H9 (cell line): ENCODE data around the gene RBM5. TPM values are rescaled to one million over a fixed set of nuclear protein-coding genes. Genes with fewer than 3 reads are reported as not detected.
A peak's percentile ranks its signal among the peaks of the same experiment; 100 is the strongest.

Experiments used
- DNase-seq: peaks from one replicate; pipeline ENCODE4 v3.0.0-alpha.2; 2017
- H2AFZ ChIP-seq: one replicate; pipeline ENCODE4 v1.6.1; 2013; ENCODE audit warnings: mild to moderate bottlenecking, low read length, control low read depth, moderate library complexity
- H2AK5ac ChIP-seq: 2 replicates; pipeline ENCODE4 v1.6.1; 2013; ENCODE audit warnings: low read length, control low read depth, mixed read lengths; ENCODE audit not compliant: insufficient read length
- H2BK120ac ChIP-seq: one replicate; pipeline ENCODE4 v1.6.1; 2013; ENCODE audit warnings: low read depth, mild to moderate bottlenecking, low read length, control low read depth, inconsistent platforms; ENCODE audit not compliant: poor library complexity, severe bottlenecking
- H2BK12ac ChIP-seq: 2 replicates; pipeline ENCODE4 v1.6.1; 2013; ENCODE audit warnings: low read length, control low read depth, mixed read lengths, low read depth; ENCODE audit not compliant: insufficient read length
- H2BK15ac ChIP-seq: 2 replicates; pipeline ENCODE4 v1.6.1; 2013; ENCODE audit warnings: low read depth, low read length, control low read depth
- H2BK20ac ChIP-seq: one replicate; pipeline ENCODE4 v1.6.1; 2013; ENCODE audit warnings: low read depth, mild to moderate bottlenecking, low read length, control low read depth, inconsistent platforms; ENCODE audit not compliant: poor library complexity, severe bottlenecking
- H2BK5ac ChIP-seq: 2 replicates; pipeline ENCODE4 v1.6.1; 2013; ENCODE audit warnings: low read length, control low read depth, mixed read lengths; ENCODE audit not compliant: insufficient read length
- H3K14ac ChIP-seq: 2 replicates; pipeline ENCODE4 v1.6.1; 2013; ENCODE audit warnings: low read length, control low read depth; ENCODE audit not compliant: insufficient read depth
- H3K18ac ChIP-seq: 2 replicates; pipeline ENCODE4 v1.6.1; 2013; ENCODE audit warnings: low read depth, mild to moderate bottlenecking, mixed read lengths, low read length, control low read depth; ENCODE audit not compliant: insufficient read length
- H3K23ac ChIP-seq: 2 replicates; pipeline ENCODE4 v1.6.1; 2013; ENCODE audit warnings: low read length, control low read depth, mixed read lengths, low read depth; ENCODE audit not compliant: insufficient read length
- H3K23me2 ChIP-seq: 2 replicates; pipeline ENCODE4 v1.6.1; 2013; ENCODE audit warnings: low read depth, mild to moderate bottlenecking, mixed read lengths, low read length, control low read depth; ENCODE audit not compliant: insufficient read length, poor library complexity, severe bottlenecking
- H3K27ac ChIP-seq: 2 replicates; pipeline ENCODE4 v1.5.1; 2013; ENCODE audit warnings: low read length, control low read depth, mixed read lengths, low read depth; ENCODE audit not compliant: insufficient read length
- H3K27me3 ChIP-seq: 2 replicates; pipeline ENCODE4 v1.6.1; 2013; ENCODE audit warnings: low read length, control low read depth, inconsistent platforms; ENCODE audit not compliant: insufficient read depth
- H3K4ac ChIP-seq: 2 replicates; pipeline ENCODE4 v1.6.1; 2013; ENCODE audit warnings: low read depth, mild to moderate bottlenecking, control low read depth, inconsistent platforms, low read length, moderate library complexity
- H3K4me1 ChIP-seq: 2 replicates; pipeline ENCODE4 v1.6.1; 2013; ENCODE audit warnings: low read length, control low read depth, inconsistent platforms; ENCODE audit not compliant: insufficient read depth
- H3K4me2 ChIP-seq: 2 replicates; pipeline ENCODE4 v1.6.1; 2013; ENCODE audit warnings: low read length, control low read depth, mixed read lengths; ENCODE audit not compliant: insufficient read length, insufficient read depth
- H3K56ac ChIP-seq: 2 replicates; pipeline ENCODE4 v1.6.1; 2013; ENCODE audit warnings: low read depth, mild to moderate bottlenecking, mixed read lengths, low read length, control low read depth; ENCODE audit not compliant: insufficient read length
- H3K79me1 ChIP-seq: 2 replicates; pipeline ENCODE4 v1.6.1; 2013; ENCODE audit warnings: low read depth, mild to moderate bottlenecking, moderate library complexity, low read length, control low read depth, inconsistent platforms; ENCODE audit not compliant: insufficient read depth, poor library complexity, severe bottlenecking
- H3K79me2 ChIP-seq: 2 replicates; pipeline ENCODE4 v1.6.1; 2013; ENCODE audit warnings: low read length, control low read depth, inconsistent platforms; ENCODE audit not compliant: insufficient read depth
- H3K9ac ChIP-seq: 2 replicates; pipeline ENCODE4 v1.6.1; 2013; ENCODE audit warnings: low read length, control low read depth, mixed read lengths; ENCODE audit not compliant: insufficient read length; ENCODE audit errors: extremely low read depth
- H3K9me3 ChIP-seq: one replicate; pipeline ENCODE4 v1.6.1; 2013; ENCODE audit warnings: low read depth, low read length, inconsistent platforms; ENCODE audit not compliant: control insufficient read depth
- H3T11ph ChIP-seq: one replicate; pipeline ENCODE4 v1.6.1; 2013; ENCODE audit warnings: mild to moderate bottlenecking, low read length, control low read depth, inconsistent platforms
- H4K20me1 ChIP-seq: one replicate; pipeline ENCODE4 v1.6.1; 2013; ENCODE audit not compliant: control insufficient read depth, insufficient read length, insufficient read depth
- H4K5ac ChIP-seq: 2 replicates; pipeline ENCODE4 v1.6.1; 2013; ENCODE audit warnings: low read depth, mild to moderate bottlenecking, mixed read lengths, low read length, control low read depth; ENCODE audit not compliant: insufficient read length
- H4K8ac ChIP-seq: replicated peaks from 2 replicates; pipeline ENCODE4 v1.6.1; 2013; ENCODE audit warnings: low read length, control low read depth, mixed read lengths, low read depth; ENCODE audit not compliant: insufficient read length
- H4K91ac ChIP-seq: 2 replicates; pipeline ENCODE4 v1.6.1; 2013; ENCODE audit warnings: low read depth, mild to moderate bottlenecking, moderate library complexity, mixed read lengths, low read length, control low read depth; ENCODE audit not compliant: insufficient read length
- H3K27ac Mint-ChIP-seq, 3 experiments: 2 replicates in 2 of 3; 3 replicates in 1 of 3; pipeline ENCODE4 v1.8.0; 2020 to 2021; ENCODE audit warnings: mixed read lengths in 3 of 3, mild to moderate bottlenecking in 1 of 3, moderate library complexity in 1 of 3
- H3K27me3 Mint-ChIP-seq: 2 replicates; pipeline ENCODE4 v1.8.0; 2021; ENCODE audit warnings: low read depth, mild to moderate bottlenecking, moderate library complexity, mixed read lengths
- H3K36me3 Mint-ChIP-seq, 3 experiments: 2 replicates in 2 of 3; 3 replicates in 1 of 3; pipeline ENCODE4 v1.8.0; 2020 to 2021; ENCODE audit warnings: low read depth in 3 of 3, mixed read lengths in 3 of 3; ENCODE audit not compliant: insufficient read depth in 1 of 3
- H3K4me1 Mint-ChIP-seq, 2 experiments: 2 replicates each; pipeline ENCODE4 v1.8.0; 2020; ENCODE audit warnings: mixed read lengths in 2 of 2
- H3K4me3 Mint-ChIP-seq, 2 experiments: 2 replicates in 1 of 2; 3 replicates in 1 of 2; pipeline ENCODE4 v1.8.0; 2020 to 2021; ENCODE audit warnings: mild to moderate bottlenecking in 2 of 2, mixed read lengths in 2 of 2, moderate library complexity in 1 of 2
- H3K9me3 Mint-ChIP-seq, 2 experiments: 2 replicates in 1 of 2; 3 replicates in 1 of 2; pipeline ENCODE4 v1.8.0; 2020; ENCODE audit warnings: mild to moderate bottlenecking in 2 of 2, mixed read lengths in 2 of 2, moderate library complexity in 1 of 2
- WGBS: extraction: QIAGEN DNeasy Blood & Tissue Kit; methylation state at CpG from one replicate; pipeline ENCODE4 v1.1.7; 2013; ENCODE audit warnings: missing lambda C conversion rate, low lambda C conversion rate, mixed read lengths; ENCODE audit not compliant: insufficient read length; ENCODE audit errors: extremely low coverage; 5-methylcytosine and 5-hydroxymethylcytosine counted together
- total RNA-seq: library from RNA; stranded (reverse); gene quantifications from 2 replicates; pipeline ENCODE4 v1.2.1, GENCODE V29; 2021
- TF ChIP-seq, protein P1 (sequence below): fragments of 200-600 bp; sonication (generic); conservative IDR thresholded peaks from 3 replicates; pipeline ENCODE4 v1.8.0; 2021; ENCODE audit warnings: antibody characterized with exemption, mild to moderate bottlenecking

The RBM5 gene
- total RNA-seq, 1 experiment from 2014 or later, result 123 TPM

- no peak overlapping the region for H3K18ac ChIP-seq
- H3K27me3 Mint-ChIP-seq, result peaks cover 4% of the 10 kb centered on the region; the same call in 1 of the 2 replicates
- peaks cover 25 to 33% of the 10 kb centered on the region in 2 experiments for H3K4me1 Mint-ChIP-seq
- no peak overlapping the region for H3K27ac ChIP-seq
- peaks cover 4% of the 10 kb centered on the region; the same call in 1 of the 2 replicates for H3K4me1 ChIP-seq
- WGBS, result no CpG with 5 or more reads among the region's 13 CpGs
- H3K23me2 ChIP-seq, result no peaks in the 10 kb centered on the region
- H4K20me1 ChIP-seq, result no peaks in the 10 kb centered on the region
- no peak overlapping the region for H3K4me3 Mint-ChIP-seq
- TF ChIP-seq, protein P1, sequence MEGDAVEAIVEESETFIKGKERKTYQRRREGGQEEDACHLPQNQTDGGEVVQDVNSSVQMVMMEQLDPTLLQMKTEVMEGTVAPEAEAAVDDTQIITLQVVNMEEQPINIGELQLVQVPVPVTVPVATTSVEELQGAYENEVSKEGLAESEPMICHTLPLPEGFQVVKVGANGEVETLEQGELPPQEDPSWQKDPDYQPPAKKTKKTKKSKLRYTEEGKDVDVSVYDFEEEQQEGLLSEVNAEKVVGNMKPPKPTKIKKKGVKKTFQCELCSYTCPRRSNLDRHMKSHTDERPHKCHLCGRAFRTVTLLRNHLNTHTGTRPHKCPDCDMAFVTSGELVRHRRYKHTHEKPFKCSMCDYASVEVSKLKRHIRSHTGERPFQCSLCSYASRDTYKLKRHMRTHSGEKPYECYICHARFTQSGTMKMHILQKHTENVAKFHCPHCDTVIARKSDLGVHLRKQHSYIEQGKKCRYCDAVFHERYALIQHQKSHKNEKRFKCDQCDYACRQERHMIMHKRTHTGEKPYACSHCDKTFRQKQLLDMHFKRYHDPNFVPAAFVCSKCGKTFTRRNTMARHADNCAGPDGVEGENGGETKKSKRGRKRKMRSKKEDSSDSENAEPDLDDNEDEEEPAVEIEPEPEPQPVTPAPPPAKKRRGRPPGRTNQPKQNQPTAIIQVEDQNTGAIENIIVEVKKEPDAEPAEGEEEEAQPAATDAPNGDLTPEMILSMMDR, result peak; percentile 96
- no peak overlapping the region for H3T11ph ChIP-seq
- H3K4ac ChIP-seq, result no peak overlapping the region
- H3K79me1 ChIP-seq, result no peaks in the 10 kb centered on the region
- H3K14ac ChIP-seq, result no peak overlapping the region
- H4K91ac ChIP-seq, result no peak overlapping the region
- H3K79me2 ChIP-seq, result no peaks in the 10 kb centered on the region
- no peak overlapping the region for H2AK5ac ChIP-seq
- no peak overlapping the region for H3K27ac Mint-ChIP-seq
- no peak overlapping the region for H2BK120ac ChIP-seq
- peaks cover 29 to 39% (median 35%) of the 10 kb centered on the region in 3 experiments for H3K36me3 Mint-ChIP-seq
- no peak overlapping the region for H2BK12ac ChIP-seq
- H3K9ac ChIP-seq, result no peak overlapping the region
- no peak overlapping the region for H3K23ac ChIP-seq
- no peak overlapping the region for H3K56ac ChIP-seq
- H3K9me3 ChIP-seq, result no peaks in the 10 kb centered on the region
- no peak overlapping the region for H2BK15ac ChIP-seq
- peak; percentile 84 for DNase-seq
- no peak overlapping the region for H3K4me2 ChIP-seq
- no peaks in the 10 kb centered on the region for H3K27me3 ChIP-seq
- no peaks in the 10 kb centered on the region for H3K9me3 Mint-ChIP-seq
- H2AFZ ChIP-seq, result no peak overlapping the region
- H4K8ac ChIP-seq, result no peak overlapping the region
- H2BK5ac ChIP-seq, result no peak overlapping the region
- no peak overlapping the region for H4K5ac ChIP-seq
- H2BK20ac ChIP-seq, result no peak overlapping the region
These were observed 32.6 kb downstream of the RBM5 start for GRCh38 chr3:50121072-50122032.
